Neural cell (in vitro differentiated cells): ENCODE data around the gene EPHX1. TPM values are rescaled to one million over a fixed set of nuclear protein-coding genes. Genes with fewer than 3 reads are reported as not detected.

Experiments
- H2AFZ ChIP-seq: fragments of 200-600, 300-800 bp; sonication (generic), shearing (Covaris generic); 2 replicates; pipeline ENCODE4 v1.6.0; 2014; ENCODE audit warnings: low read depth, mild to moderate bottlenecking, antibody characterized with exemption, low read length, moderate library complexity
- H3F3A ChIP-seq: fragments of 200-600 bp; shearing (Covaris generic); 2 replicates; pipeline ENCODE4 v1.6.1; 2016; ENCODE audit warnings: mild to moderate bottlenecking, moderate library complexity, mixed read lengths, antibody characterized with exemption, low read length; ENCODE audit not compliant: insufficient read depth, poor library complexity, severe bottlenecking
- H3K27ac ChIP-seq: fragments of 200-600, 300-800 bp; sonication (generic), shearing (Covaris generic); 2 replicates; pipeline ENCODE4 v1.5.1; 2014; ENCODE audit warnings: mild to moderate bottlenecking, low read length, moderate library complexity
- H3K27me3 ChIP-seq: fragments of 300-800, 200-600 bp; sonication (generic), shearing (Covaris generic); 2 replicates; pipeline ENCODE4 v1.6.0; 2014; ENCODE audit warnings: mild to moderate bottlenecking, low read depth, low read length, moderate library complexity; ENCODE audit not compliant: insufficient read depth
- H3K36me3 ChIP-seq: fragments of 300-800, 200-600 bp; sonication (generic), shearing (Covaris generic); 2 replicates; pipeline ENCODE4 v1.5.1; 2014; ENCODE audit warnings: mild to moderate bottlenecking, antibody characterized with exemption, low read length, moderate library complexity; ENCODE audit not compliant: insufficient read depth
- H3K4me2 ChIP-seq: fragments of 300-800, 200-600 bp; sonication (generic), shearing (Covaris generic); 2 replicates; pipeline ENCODE4 v1.6.0; 2014; ENCODE audit warnings: mild to moderate bottlenecking, low read length
- H3K4me3 ChIP-seq: fragments of 300-800, 200-600 bp; sonication (generic), shearing (Covaris generic); 2 replicates; pipeline ENCODE4 v1.5.1; 2014; ENCODE audit warnings: mild to moderate bottlenecking, low read length, moderate library complexity
- H3K79me2 ChIP-seq: fragments of 200-600 bp; shearing (Covaris generic); replicated peaks from 2 replicates; pipeline ENCODE4 v1.6.0; 2014; ENCODE audit warnings: mild to moderate bottlenecking, low read length, moderate library complexity; ENCODE audit not compliant: insufficient read depth
- H3K9ac ChIP-seq: fragments of 300-800, 200-600 bp; sonication (generic), shearing (Covaris generic); 2 replicates; pipeline ENCODE4 v1.6.1; 2016; ENCODE audit warnings: mild to moderate bottlenecking, low read length, mixed read lengths
- H3K9me2 ChIP-seq: fragments of 200-600 bp; shearing (Covaris generic); 2 replicates; pipeline ENCODE4 v1.6.1; 2016; ENCODE audit warnings: mild to moderate bottlenecking, low read length, mixed read lengths; ENCODE audit not compliant: insufficient read depth
- H3K9me3 ChIP-seq: fragments of 200-600, 300-800 bp; sonication (generic), shearing (Covaris generic); 2 replicates; pipeline ENCODE4 v1.6.1; 2016; ENCODE audit warnings: mild to moderate bottlenecking, mixed run types, low read length, moderate library complexity, mixed read lengths
- H4K20me1 ChIP-seq: fragments of 200-600 bp; shearing (Covaris generic); 2 replicates; pipeline ENCODE4 v1.6.1; 2016; ENCODE audit warnings: mild to moderate bottlenecking, mixed run types; ENCODE audit not compliant: insufficient read depth
- CTCF ChIP-seq: fragments of 450-650 bp; IDR thresholded peaks from 2 replicates; pipeline ENCODE4 v1.5.1; 2014; ENCODE audit warnings: antibody characterized with exemption, mild to moderate bottlenecking, moderate library complexity; ENCODE audit not compliant: poor library complexity, severe bottlenecking
- EP300 ChIP-seq: fragments of 450-650 bp; conservative IDR thresholded peaks from 2 replicates; pipeline ENCODE4 v1.6.1; 2014; ENCODE audit warnings: antibody characterized with exemption, mild to moderate bottlenecking, moderate library complexity; ENCODE audit not compliant: poor library complexity, severe bottlenecking
- EZH2 ChIP-seq: fragments of 200-600, 300-800 bp; shearing (Covaris generic), sonication (generic); IDR thresholded peaks from 2 replicates; pipeline ENCODE4 v1.6.1; 2014; ENCODE audit warnings: antibody characterized with exemption, low read length, borderline replicate concordance, mild to moderate bottlenecking; ENCODE audit not compliant: insufficient read depth, poor library complexity, severe bottlenecking
- MXI1 ChIP-seq: fragments of 450-650 bp; conservative IDR thresholded peaks from 2 replicates; pipeline ENCODE4 v1.6.1; 2014; ENCODE audit warnings: antibody characterized with exemption, mild to moderate bottlenecking; ENCODE audit not compliant: poor library complexity, severe bottlenecking
- POLR2AphosphoS5 ChIP-seq: IDR thresholded peaks from 2 replicates; pipeline ENCODE4 v1.6.1; 2012
- RAD21 ChIP-seq: fragments of 450-650 bp; conservative IDR thresholded peaks from 2 replicates; pipeline ENCODE4 v1.6.1; 2014; ENCODE audit warnings: antibody characterized with exemption, mild to moderate bottlenecking, moderate library complexity
- REST ChIP-seq: IDR thresholded peaks from 2 replicates; pipeline ENCODE4 v1.6.1; 2012; ENCODE audit warnings: borderline replicate concordance
- SMC3 ChIP-seq: fragments of 450-650 bp; conservative IDR thresholded peaks from 2 replicates; pipeline ENCODE4 v1.6.1; 2014; ENCODE audit warnings: antibody characterized with exemption, mild to moderate bottlenecking, moderate library complexity; ENCODE audit not compliant: poor library complexity
- TAF1 ChIP-seq: IDR thresholded peaks from 2 replicates; pipeline ENCODE4 v1.6.1; 2012; ENCODE audit warnings: low read depth
- polyA plus RNA-seq: library from polyadenylated mRNA; depleted of rRNA; stranded (reverse); fragments of >200 nt; gene quantifications from 2 replicates; pipeline ENCODE4 v1.2.3, GENCODE V29; 2014

The EPHX1 gene
- polyA plus RNA-seq, 1 donor from 2014 or later = 8.7 TPM

GRCh38 chr1:225862581-225862950, 52.6 kb downstream of the EPHX1 start:
- Histone ChIP-seq H4K20me1 (no peaks in the 10 kb centered on the region), H3K79me2 (no peaks in the 10 kb centered on the region), H3F3A (no peaks in the 10 kb centered on the region), H2AFZ (no peak overlapping the region), H3K36me3 (no peaks in the 10 kb centered on the region), H3K9me2 (no peaks in the 10 kb centered on the region), H3K9me3 (no peaks in the 10 kb centered on the region), H3K27me3 (no peaks in the 10 kb centered on the region), H3K27ac (no peak overlapping the region), H3K4me2 (no peak overlapping the region), H3K9ac (no peak overlapping the region), H3K4me3 (no peak overlapping the region)
- TF ChIP-seq POLR2AphosphoS5 = no peak
- TF ChIP-seq MXI1 = no peak
- no peak for TF ChIP-seq TAF1
- TF ChIP-seq REST = no peak

- H3K36me3 ChIP-seq = no peaks in the 10 kb centered on the region
- no peaks in the 10 kb centered on the region for H3K9me2 ChIP-seq
- no peak overlapping the region for H3K9ac ChIP-seq
- no peak overlapping the region for H2AFZ ChIP-seq
- H3K9me3 ChIP-seq = no peaks in the 10 kb centered on the region
- H3K27ac ChIP-seq = no peak overlapping the region
- H3K79me2 ChIP-seq = no peaks in the 10 kb centered on the region
- no peaks in the 10 kb centered on the region for H3K27me3 ChIP-seq
- no peak for TF ChIP-seq RAD21
- no peak for TF ChIP-seq TAF1
- no peak for TF ChIP-seq MXI1
- no peak for TF ChIP-seq SMC3
- no peak for TF ChIP-seq POLR2AphosphoS5
- no peak for TF ChIP-seq CTCF
- no peak for TF ChIP-seq EZH2
- no peak for TF ChIP-seq REST
- TF ChIP-seq EP300 = no peak
- no peak overlapping the region for H3K4me3 ChIP-seq
- H4K20me1 ChIP-seq = no peaks in the 10 kb centered on the region
- H3K4me2 ChIP-seq = no peak overlapping the region
- no peaks in the 10 kb centered on the region for H3F3A ChIP-seq
Observed at GRCh38 chr1:225863167-225863566, 53.2 kb downstream of the EPHX1 start.
